ENCODE results near the gene TCF4.
"Not testable (repeated sequence)": the region's sequence is repeated elsewhere in the genome, so short reads cannot be mapped to it uniquely, and the experiment has no call there.

The TCF4 gene

DNA sequence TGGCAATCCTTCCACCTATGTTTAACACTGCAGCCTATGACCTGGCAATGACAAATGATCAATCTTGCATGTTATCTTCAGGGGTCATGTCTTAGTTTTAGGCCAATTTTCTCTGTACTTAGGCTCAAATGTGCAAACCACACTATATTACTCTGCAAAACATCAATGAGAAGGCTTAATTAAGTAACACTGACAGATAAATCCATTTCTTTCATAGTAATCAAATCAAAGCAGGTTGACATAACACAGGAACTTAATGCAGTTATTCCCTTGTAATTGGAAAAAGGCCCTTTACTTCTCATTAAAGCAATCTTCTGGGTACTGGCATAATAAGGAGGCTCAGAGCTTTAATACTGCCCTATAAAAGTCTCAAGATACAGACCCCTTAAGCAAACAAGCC is 114.4 kb downstream of the TCF4 start:
- DNase-seq (ENCODE audit: low read depth in 1 of 2, low spot score in 1 of 2): no peak
- TF ChIP-seq, protein P1, sequence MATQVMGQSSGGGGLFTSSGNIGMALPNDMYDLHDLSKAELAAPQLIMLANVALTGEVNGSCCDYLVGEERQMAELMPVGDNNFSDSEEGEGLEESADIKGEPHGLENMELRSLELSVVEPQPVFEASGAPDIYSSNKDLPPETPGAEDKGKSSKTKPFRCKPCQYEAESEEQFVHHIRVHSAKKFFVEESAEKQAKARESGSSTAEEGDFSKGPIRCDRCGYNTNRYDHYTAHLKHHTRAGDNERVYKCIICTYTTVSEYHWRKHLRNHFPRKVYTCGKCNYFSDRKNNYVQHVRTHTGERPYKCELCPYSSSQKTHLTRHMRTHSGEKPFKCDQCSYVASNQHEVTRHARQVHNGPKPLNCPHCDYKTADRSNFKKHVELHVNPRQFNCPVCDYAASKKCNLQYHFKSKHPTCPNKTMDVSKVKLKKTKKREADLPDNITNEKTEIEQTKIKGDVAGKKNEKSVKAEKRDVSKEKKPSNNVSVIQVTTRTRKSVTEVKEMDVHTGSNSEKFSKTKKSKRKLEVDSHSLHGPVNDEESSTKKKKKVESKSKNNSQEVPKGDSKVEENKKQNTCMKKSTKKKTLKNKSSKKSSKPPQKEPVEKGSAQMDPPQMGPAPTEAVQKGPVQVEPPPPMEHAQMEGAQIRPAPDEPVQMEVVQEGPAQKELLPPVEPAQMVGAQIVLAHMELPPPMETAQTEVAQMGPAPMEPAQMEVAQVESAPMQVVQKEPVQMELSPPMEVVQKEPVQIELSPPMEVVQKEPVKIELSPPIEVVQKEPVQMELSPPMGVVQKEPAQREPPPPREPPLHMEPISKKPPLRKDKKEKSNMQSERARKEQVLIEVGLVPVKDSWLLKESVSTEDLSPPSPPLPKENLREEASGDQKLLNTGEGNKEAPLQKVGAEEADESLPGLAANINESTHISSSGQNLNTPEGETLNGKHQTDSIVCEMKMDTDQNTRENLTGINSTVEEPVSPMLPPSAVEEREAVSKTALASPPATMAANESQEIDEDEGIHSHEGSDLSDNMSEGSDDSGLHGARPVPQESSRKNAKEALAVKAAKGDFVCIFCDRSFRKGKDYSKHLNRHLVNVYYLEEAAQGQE (IDR thresholded peaks at IDR 0.05; ENCODE audit: insufficient replicate concordance, low read depth): no peak
- TF ChIP-seq GABPA (IDR thresholded peaks at IDR 0.05; ENCODE audit: low read depth): no peak
- TF ChIP-seq, protein P2, sequence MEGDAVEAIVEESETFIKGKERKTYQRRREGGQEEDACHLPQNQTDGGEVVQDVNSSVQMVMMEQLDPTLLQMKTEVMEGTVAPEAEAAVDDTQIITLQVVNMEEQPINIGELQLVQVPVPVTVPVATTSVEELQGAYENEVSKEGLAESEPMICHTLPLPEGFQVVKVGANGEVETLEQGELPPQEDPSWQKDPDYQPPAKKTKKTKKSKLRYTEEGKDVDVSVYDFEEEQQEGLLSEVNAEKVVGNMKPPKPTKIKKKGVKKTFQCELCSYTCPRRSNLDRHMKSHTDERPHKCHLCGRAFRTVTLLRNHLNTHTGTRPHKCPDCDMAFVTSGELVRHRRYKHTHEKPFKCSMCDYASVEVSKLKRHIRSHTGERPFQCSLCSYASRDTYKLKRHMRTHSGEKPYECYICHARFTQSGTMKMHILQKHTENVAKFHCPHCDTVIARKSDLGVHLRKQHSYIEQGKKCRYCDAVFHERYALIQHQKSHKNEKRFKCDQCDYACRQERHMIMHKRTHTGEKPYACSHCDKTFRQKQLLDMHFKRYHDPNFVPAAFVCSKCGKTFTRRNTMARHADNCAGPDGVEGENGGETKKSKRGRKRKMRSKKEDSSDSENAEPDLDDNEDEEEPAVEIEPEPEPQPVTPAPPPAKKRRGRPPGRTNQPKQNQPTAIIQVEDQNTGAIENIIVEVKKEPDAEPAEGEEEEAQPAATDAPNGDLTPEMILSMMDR (IDR thresholded peaks at IDR 0.05; ENCODE audit: insufficient read depth, low read length): no peak
- TF ChIP-seq SPI1 (IDR thresholded peaks at IDR 0.05; ENCODE audit: borderline replicate concordance, low read depth): no peak
- TF ChIP-seq POLR2AphosphoS5 (IDR thresholded peaks at IDR 0.05; ENCODE audit: low read depth): no peak
- H3K4me3 ChIP-seq (replicated peaks; ENCODE audit: insufficient read depth, low read length): no peak overlapping the region
- no peak overlapping the region for H3K27ac ChIP-seq (replicated peaks)
- H3K27me3 ChIP-seq (ENCODE audit: insufficient read depth, poor library complexity, severe bottlenecking): no peaks in the 10 kb centered on the region

DNA sequence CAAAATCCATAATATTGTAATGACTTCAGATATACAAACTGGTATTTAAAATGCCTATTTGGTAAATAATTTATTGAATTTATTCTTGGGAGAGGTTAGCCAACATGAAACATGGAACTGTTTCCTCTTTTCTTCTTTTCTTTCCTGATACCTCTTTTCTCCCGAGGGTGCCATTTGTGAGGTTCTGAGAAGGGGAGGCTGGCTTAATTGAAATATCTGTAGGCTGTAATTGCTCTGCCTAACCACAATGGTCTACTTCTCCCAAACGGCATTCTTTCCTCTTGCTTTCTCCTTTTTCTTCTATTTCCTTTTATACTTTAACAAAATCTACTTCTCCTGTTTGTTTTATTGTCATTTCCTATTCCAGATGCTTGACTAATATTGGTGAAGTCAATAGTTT is 114.9 kb downstream of the TCF4 start:
- DNase-seq (ENCODE audit: low read depth in 1 of 2, low spot score in 1 of 2): no peak
- H3K27me3 ChIP-seq (ENCODE audit: insufficient read depth, poor library complexity, severe bottlenecking): no peaks in the 10 kb centered on the region
- TF ChIP-seq, protein P1 (IDR thresholded peaks at IDR 0.05; ENCODE audit: insufficient replicate concordance, low read depth): no peak
- TF ChIP-seq GABPA (IDR thresholded peaks at IDR 0.05; ENCODE audit: low read depth): no peak
- no peak for TF ChIP-seq SPI1 (IDR thresholded peaks at IDR 0.05; ENCODE audit: borderline replicate concordance, low read depth)
- TF ChIP-seq, protein P2 (IDR thresholded peaks at IDR 0.05; ENCODE audit: insufficient read depth, low read length): no peak
- no peak for TF ChIP-seq POLR2AphosphoS5 (IDR thresholded peaks at IDR 0.05; ENCODE audit: low read depth)
- no peak overlapping the region for H3K4me3 ChIP-seq (replicated peaks; ENCODE audit: insufficient read depth, low read length)
- no peak overlapping the region for H3K27ac ChIP-seq (replicated peaks)

DNA sequence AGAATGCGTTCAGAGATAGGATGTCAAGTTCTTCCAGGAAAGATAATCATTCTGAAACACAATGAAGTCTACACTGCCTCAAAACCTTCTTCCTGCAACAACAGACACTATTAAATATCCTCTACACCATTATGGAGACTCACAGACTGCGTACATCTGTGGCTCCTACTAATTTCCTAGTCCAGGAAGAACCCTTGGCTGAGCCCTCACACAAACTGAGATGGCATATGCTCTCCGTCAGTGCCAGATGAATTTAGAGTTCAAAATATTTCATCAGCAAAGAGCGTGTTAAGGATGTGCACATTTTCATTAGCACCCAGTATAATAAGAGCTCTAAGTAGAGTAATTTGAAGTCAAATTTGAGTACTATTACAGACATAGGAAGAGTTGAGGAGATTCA is 117.2 kb downstream of the TCF4 start:
- Histone ChIP-seq H3K4me3 (replicated peaks; ENCODE audit: insufficient read depth, low read length) (no peak overlapping the region), H3K27me3 (ENCODE audit: insufficient read depth, poor library complexity, severe bottlenecking) (no peaks in the 10 kb centered on the region), H3K27ac (replicated peaks) (no peak overlapping the region)
- DNase-seq (ENCODE audit: low read depth in 1 of 2, low spot score in 1 of 2): no peak
- TF ChIP-seq SPI1 (IDR thresholded peaks at IDR 0.05; ENCODE audit: borderline replicate concordance, low read depth) (no peak), GABPA (IDR thresholded peaks at IDR 0.05; ENCODE audit: low read depth) (no peak), POLR2AphosphoS5 (IDR thresholded peaks at IDR 0.05; ENCODE audit: low read depth) (no peak)
- TF ChIP-seq, protein P1 (IDR thresholded peaks at IDR 0.05; ENCODE audit: insufficient replicate concordance, low read depth): no peak
- TF ChIP-seq, protein P2 (IDR thresholded peaks at IDR 0.05; ENCODE audit: insufficient read depth, low read length): no peak

DNA sequence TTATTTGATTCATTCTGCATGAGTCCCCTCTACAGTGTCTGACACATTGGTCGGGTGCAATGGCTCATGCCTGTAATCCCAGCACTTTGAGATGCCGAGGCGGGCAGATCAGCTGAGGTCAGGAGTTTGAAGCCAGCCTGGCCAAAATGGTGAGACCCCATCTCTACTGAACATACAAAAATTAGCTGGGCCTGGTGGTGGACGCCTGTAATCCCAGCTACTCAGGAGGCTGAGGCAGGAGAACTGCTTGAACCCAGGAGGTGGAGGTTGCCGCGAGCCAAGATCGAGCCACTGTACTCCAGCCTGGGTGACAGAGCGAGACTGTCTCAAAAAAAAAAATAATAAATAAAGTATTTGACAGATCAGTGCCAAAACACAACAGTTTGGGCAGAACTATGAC is 118.9 kb downstream of the TCF4 start:
- H3K4me3 ChIP-seq (replicated peaks; ENCODE audit: insufficient read depth, low read length); H3K27ac ChIP-seq (replicated peaks); DNase-seq (ENCODE audit: low read depth in 1 of 2, low spot score in 1 of 2); H3K27me3 ChIP-seq (ENCODE audit: insufficient read depth, poor library complexity, severe bottlenecking): not testable (repeated sequence)

Measured in HL-60 (cell line).